BLaER1 treated with 17β-estradiol and CSF1 and Interleukin-3, amounts not matched to agents 10 nM and 100 nM (cell line): ENCODE measurements around the gene TEAD3.

ENCODE experiments used
- H3K27ac ChIP-seq, 11 experiments: shearing (Covaris generic); formaldehyde crosslinking; 2 replicates each; pipeline ENCODE4 v1.8.1; 2022
- H3K27me3 ChIP-seq, 11 experiments: shearing (Covaris generic); formaldehyde crosslinking; 2 replicates each; pipeline ENCODE4 v1.8.1; 2022
- H3K36me3 ChIP-seq, 11 experiments: shearing (Covaris generic); formaldehyde crosslinking; 2 replicates each; pipeline ENCODE4 v1.8.1; 2022
- H3K4me1 ChIP-seq, 10 experiments: shearing (Covaris generic); formaldehyde crosslinking; 2 replicates each; pipeline ENCODE4 v1.8.1; 2022
- H3K4me2 ChIP-seq, 11 experiments: shearing (Covaris generic); formaldehyde crosslinking; 2 replicates each; pipeline ENCODE4 v1.8.1; 2022
- H3K4me3 ChIP-seq, 10 experiments: shearing (Covaris generic); formaldehyde crosslinking; 2 replicates each; pipeline ENCODE4 v1.8.1; 2022
- H3K9ac ChIP-seq, 11 experiments: shearing (Covaris generic); formaldehyde crosslinking; 2 replicates each; pipeline ENCODE4 v1.8.1; 2022
- H3K9me3 ChIP-seq, 11 experiments: shearing (Covaris generic); formaldehyde crosslinking; replicated peaks in 1 of 11; 2 replicates each; pipeline ENCODE4 v1.8.1; 2022
- H4K20me1 ChIP-seq, 11 experiments: shearing (Covaris generic); formaldehyde crosslinking; 2 replicates each; pipeline ENCODE4 v1.8.1; 2022
- Cebpa-rat ChIP-seq, 11 experiments: shearing (Covaris generic); IDR thresholded peaks; 2 replicates each; pipeline ENCODE4 v1.8.1; 2022

TEAD3 gene

DNA sequence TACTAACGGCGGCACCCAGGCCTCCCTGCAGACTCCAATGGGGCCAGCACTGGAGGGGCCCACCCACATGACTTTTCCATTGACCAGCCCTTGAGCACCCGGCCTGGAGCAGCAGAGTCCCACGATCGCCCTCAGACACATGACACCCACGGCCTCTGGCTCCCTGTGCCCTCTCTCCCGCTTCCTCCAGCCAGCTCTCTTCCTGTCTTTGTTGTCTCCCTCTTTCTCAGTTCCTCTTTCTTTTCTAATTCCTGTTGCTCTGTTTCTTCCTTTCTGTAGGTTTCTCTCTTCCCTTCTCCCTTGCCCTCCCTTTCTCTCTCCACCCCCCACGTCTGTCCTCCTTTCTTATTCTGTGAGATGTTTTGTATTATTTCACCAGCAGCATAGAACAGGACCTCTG lies 70.8 kb downstream of the TEAD3 start:
- Histone ChIP-seq H3K4me2 (peak overlapping the region; percentile 84 to 98 (median 91)), H3K9ac (peak overlapping the region in 9 of 11 experiments; percentile 49 to 71 (median 65); a peak in 17 of 22 replicates), H3K27me3 (no peaks in the 10 kb centered on the region), H3K9me3 (peaks cover 34 to 43% (median 36%) of the 10 kb centered on the region in 11 experiments), H3K4me3 (peak overlapping the region in 9 of 10 experiments; percentile 6 to 54 (median 38); a peak in 12 of 20 replicates), H4K20me1 (peaks cover 0 to 4% (median 0%) of the 10 kb centered on the region in 11 experiments; a peak in 1 of 22 replicates), H3K36me3 (peaks cover 36 to 91% (median 73%) of the 10 kb centered on the region in 11 experiments), H3K4me1 (peaks cover 30 to 45% (median 41%) of the 10 kb centered on the region in 10 experiments), H3K27ac (peak overlapping the region; percentile 58 to 88 (median 80); a peak in 21 of 22 replicates)
- TF ChIP-seq Cebpa-rat (IDR thresholded peaks at IDR 0.05), result no peak

DNA sequence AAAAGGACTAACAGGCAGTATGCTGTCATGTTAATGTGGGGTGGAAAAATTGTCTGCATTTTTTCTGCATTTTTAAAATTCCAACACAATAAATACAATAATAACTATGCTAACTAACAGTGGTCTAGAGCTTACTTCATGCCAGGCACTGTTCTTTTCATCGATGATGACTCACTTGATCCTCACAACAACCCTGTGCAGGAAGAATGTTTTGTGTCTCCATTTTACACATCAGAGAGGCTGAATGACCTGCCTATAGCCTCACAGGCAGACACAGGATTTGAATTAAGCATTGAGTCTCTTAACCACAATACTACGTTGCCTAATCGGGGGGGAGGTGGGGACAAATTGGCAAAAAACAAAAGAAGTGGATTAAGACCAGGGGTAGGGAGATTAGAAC lies 71.6 kb downstream of the TEAD3 start:
- Histone ChIP-seq H3K9ac (peak overlapping the region; percentile 10 to 71 (median 59); a peak in 19 of 22 replicates), H3K4me3 (peak overlapping the region in 8 of 10 experiments; percentile 6 to 54 (median 40); a peak in 13 of 20 replicates), H3K4me2 (peak overlapping the region; percentile 84 to 98 (median 91)), H3K27ac (peak overlapping the region; percentile 58 to 88 (median 80)), H3K9me3 (peaks cover 32 to 40% (median 33%) of the 10 kb centered on the region in 11 experiments), H3K4me1 (peaks cover 31 to 49% (median 42%) of the 10 kb centered on the region in 10 experiments), H3K36me3 (peaks cover 36 to 97% (median 78%) of the 10 kb centered on the region in 11 experiments), H4K20me1 (peaks cover 0 to 4% (median 0%) of the 10 kb centered on the region in 11 experiments; a peak in 2 of 22 replicates), H3K27me3 (no peaks in the 10 kb centered on the region)
- TF ChIP-seq Cebpa-rat (IDR thresholded peaks at IDR 0.05), result no peak
